Glutamatergic neuron (in vitro differentiated cells): ENCODE measurements around the gene TAPT1. TPM values are rescaled to one million over a fixed set of nuclear protein-coding genes. Genes with fewer than 3 reads are reported as not detected.

Experiments used
- DNase-seq: peaks from one replicate; pipeline ENCODE4 v3.0.0; 2022
- H3K27ac Mint-ChIP-seq: one replicate; pipeline ENCODE4 v1.8.0; 2020; ENCODE audit warnings: mild to moderate bottlenecking, mixed read lengths, inconsistent platforms; ENCODE audit not compliant: unreplicated experiment
- H3K27me3 Mint-ChIP-seq: one replicate; pipeline ENCODE4 v1.8.0; 2020; ENCODE audit warnings: mild to moderate bottlenecking, moderate library complexity, mixed read lengths, inconsistent platforms; ENCODE audit not compliant: unreplicated experiment
- H3K36me3 Mint-ChIP-seq: one replicate; pipeline ENCODE4 v1.8.0; 2020; ENCODE audit warnings: mild to moderate bottlenecking, mixed read lengths, inconsistent platforms; ENCODE audit not compliant: unreplicated experiment
- H3K4me1 Mint-ChIP-seq: one replicate; pipeline ENCODE4 v1.8.0; 2020; ENCODE audit warnings: mild to moderate bottlenecking, low read depth, mixed read lengths, inconsistent platforms; ENCODE audit not compliant: unreplicated experiment
- H3K4me3 Mint-ChIP-seq: one replicate; pipeline ENCODE4 v1.8.0; 2020; ENCODE audit warnings: mild to moderate bottlenecking, mixed read lengths, inconsistent platforms; ENCODE audit not compliant: unreplicated experiment
- H3K9me3 Mint-ChIP-seq: one replicate; pipeline ENCODE4 v1.8.0; 2020; ENCODE audit warnings: mild to moderate bottlenecking, moderate library complexity, mixed read lengths, inconsistent platforms; ENCODE audit not compliant: unreplicated experiment
- total RNA-seq: library from RNA; stranded (reverse); fragmentation: NEBNext Ultra II Directional; extraction: Animal tissue kit (Norgen Biotek cat#: 25700); gene quantifications from one replicate; pipeline ENCODE4 v1.2.1, GENCODE V29; 2021; ENCODE audit not compliant: unreplicated experiment
- TF ChIP-seq, protein P1 (sequence below): fragments of 200-600 bp; sonication (generic); IDR thresholded peaks from one replicate; pipeline ENCODE4 v1.5.0; 2021; ENCODE audit not compliant: partially characterized antibody, unreplicated experiment

TAPT1 gene
- total RNA-seq, 1 donor from 2014 or later: 28.9 TPM

DNA sequence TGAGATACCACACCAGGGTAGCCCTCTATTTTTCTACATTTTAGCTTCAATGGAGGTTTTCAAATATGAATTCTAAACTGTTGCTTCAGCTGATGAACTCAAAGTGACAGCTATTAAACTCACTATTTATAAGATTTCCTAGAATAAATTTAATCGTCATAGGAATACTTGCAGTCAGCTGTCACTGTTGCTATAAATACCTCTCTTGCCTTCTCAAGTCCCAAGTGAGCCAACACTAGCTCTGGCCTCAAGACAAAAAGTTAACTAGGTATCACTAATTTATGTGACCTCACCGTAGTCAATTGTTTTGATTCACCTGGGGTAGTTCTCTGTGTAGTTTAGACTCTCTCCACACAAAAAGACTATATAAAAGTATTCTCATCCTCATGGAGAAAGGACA lies 108.2 kb downstream of the TAPT1 start:
- no peaks in the 10 kb centered on the region for H3K9me3 Mint-ChIP-seq
- peaks cover 2% of the 10 kb centered on the region for H3K4me1 Mint-ChIP-seq
- TF ChIP-seq, protein P1, sequence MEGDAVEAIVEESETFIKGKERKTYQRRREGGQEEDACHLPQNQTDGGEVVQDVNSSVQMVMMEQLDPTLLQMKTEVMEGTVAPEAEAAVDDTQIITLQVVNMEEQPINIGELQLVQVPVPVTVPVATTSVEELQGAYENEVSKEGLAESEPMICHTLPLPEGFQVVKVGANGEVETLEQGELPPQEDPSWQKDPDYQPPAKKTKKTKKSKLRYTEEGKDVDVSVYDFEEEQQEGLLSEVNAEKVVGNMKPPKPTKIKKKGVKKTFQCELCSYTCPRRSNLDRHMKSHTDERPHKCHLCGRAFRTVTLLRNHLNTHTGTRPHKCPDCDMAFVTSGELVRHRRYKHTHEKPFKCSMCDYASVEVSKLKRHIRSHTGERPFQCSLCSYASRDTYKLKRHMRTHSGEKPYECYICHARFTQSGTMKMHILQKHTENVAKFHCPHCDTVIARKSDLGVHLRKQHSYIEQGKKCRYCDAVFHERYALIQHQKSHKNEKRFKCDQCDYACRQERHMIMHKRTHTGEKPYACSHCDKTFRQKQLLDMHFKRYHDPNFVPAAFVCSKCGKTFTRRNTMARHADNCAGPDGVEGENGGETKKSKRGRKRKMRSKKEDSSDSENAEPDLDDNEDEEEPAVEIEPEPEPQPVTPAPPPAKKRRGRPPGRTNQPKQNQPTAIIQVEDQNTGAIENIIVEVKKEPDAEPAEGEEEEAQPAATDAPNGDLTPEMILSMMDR: no peak
- DNase-seq: no peak
- peaks cover 2% of the 10 kb centered on the region for H3K27me3 Mint-ChIP-seq
- H3K4me3 Mint-ChIP-seq: no peak overlapping the region
- no peak overlapping the region for H3K27ac Mint-ChIP-seq
- no peaks in the 10 kb centered on the region for H3K36me3 Mint-ChIP-seq

DNA sequence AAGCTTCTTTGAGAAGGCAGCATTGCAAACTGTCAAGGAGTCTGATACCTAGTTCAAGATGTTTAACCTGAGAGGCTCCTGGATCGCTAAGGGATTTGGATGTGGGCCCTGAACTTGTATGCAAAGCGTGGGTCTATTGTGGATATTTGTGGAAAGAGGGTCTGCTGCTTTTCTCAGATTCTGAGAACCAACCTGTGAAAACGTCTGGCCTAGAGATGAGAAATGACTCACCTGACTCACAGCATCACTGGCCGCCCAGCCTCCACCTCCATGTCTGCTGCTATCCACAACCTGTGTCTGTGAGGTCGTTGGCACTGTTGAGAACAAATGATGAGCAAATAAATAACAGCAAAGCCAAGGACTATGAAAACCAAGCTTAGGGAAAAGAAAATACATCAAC lies 109.1 kb downstream of the TAPT1 start:
- no peaks in the 10 kb centered on the region for H3K36me3 Mint-ChIP-seq
- TF ChIP-seq, protein P1: no peak
- H3K4me3 Mint-ChIP-seq: no peak overlapping the region

DNA sequence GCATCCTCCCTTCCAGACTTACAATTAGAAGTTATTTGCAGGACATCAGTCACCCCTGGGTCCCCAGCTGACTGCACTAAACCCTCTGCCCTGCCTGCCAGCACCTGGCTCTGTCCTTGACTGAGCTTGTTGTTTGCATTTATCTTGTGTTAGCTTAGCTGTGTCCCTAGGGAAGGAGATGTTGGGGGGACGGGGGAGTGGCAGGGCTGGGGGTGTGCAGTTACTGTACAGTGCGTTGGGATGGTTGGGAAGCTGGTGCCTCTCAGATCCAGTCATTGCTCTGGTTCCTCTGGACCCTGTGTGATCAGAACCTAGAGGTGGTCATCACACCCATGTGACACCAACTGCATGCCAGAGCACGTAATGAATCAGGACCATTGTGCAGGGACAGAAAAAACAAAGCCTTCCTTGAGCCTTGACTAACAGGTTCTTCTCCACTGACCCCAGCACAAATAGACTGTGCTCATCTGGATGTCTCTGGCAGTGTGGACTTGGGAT lies 109.7 kb downstream of the TAPT1 start:
- Mint-ChIP-seq H3K27me3 (no peaks in the 10 kb centered on the region), H3K27ac (no peak overlapping the region), H3K4me1 (peaks cover 2% of the 10 kb centered on the region), H3K9me3 (peaks cover 2% of the 10 kb centered on the region), H3K4me3 (no peak overlapping the region), H3K36me3 (no peaks in the 10 kb centered on the region)
- no peak for DNase-seq
- TF ChIP-seq, protein P1: no peak

More for the DNA sequence above, 109.1 kb downstream of the TAPT1 start:
- no peak for DNase-seq
- H3K4me1 Mint-ChIP-seq: peaks cover 2% of the 10 kb centered on the region
- no peak overlapping the region for H3K27ac Mint-ChIP-seq
- peaks cover 2% of the 10 kb centered on the region for H3K9me3 Mint-ChIP-seq
- H3K27me3 Mint-ChIP-seq: peaks cover 2% of the 10 kb centered on the region

- no peaks in the 10 kb centered on the region for H3K27me3 Mint-ChIP-seq
- TF ChIP-seq, protein P1: no peak
- no peak overlapping the region for H3K27ac Mint-ChIP-seq
- H3K9me3 Mint-ChIP-seq: peaks cover 2% of the 10 kb centered on the region
- peaks cover 2% of the 10 kb centered on the region for H3K4me1 Mint-ChIP-seq
- H3K36me3 Mint-ChIP-seq: no peaks in the 10 kb centered on the region
- DNase-seq: no peak
- H3K4me3 Mint-ChIP-seq: no peak overlapping the region
Observed at GRCh38 chr4:16116019-16116418, 110.3 kb downstream of the TAPT1 start.

DNA sequence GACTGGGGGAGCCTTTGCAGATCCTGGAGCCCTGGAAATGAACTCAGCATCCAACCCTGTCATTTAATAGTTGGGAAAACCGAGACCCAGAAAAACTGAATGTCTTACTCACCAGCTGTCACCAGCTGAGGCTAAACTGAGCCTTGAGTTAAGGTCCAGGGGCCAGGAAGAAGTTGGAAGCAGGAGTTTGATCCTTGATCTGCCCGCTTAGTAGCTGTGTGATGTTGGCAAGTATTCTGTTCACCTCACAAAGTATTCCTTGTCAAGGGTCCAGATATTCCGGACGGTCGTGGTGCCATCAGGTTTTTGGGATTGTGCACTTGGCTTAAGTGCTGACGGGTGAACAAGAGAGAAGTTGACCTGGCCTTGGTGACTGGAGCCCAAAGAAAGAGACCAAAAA lies 111.7 kb downstream of the TAPT1 start:
- Mint-ChIP-seq H3K4me1 (peaks cover 2% of the 10 kb centered on the region), H3K9me3 (peaks cover 2% of the 10 kb centered on the region), H3K36me3 (no peaks in the 10 kb centered on the region), H3K4me3 (no peak overlapping the region), H3K27me3 (no peaks in the 10 kb centered on the region), H3K27ac (no peak overlapping the region)
- TF ChIP-seq, protein P1: no peak
- no peak for DNase-seq
